Measurements from ENCODE around the gene NDST4. TPM values are rescaled to one million over a fixed set of nuclear protein-coding genes. Genes with fewer than 3 reads are reported as not detected.

The NDST4 gene
- polyA plus RNA-seq, 1 experiment: not detected

DNA sequence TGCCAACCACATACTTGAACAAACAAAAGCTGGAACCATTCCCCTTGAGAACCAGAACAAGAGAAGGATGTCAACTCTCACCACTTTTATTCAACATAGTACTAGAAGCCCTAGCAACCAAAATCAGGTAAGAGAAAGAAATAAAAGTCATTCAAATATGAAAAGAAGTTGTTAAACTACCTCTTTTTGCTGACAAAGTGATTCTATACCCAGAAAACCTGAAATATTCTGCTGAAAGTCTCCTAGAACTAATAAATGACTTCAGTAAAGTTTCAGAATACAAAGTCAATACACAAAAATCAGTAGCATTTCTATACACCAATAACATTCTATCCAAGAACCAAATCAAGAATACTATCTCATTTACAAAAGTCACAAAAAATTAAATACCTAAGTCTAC lies 327.9 kb downstream of the NDST4 start:
- CTCF ChIA-PET: no interaction called here
- Histone ChIP-seq H3K36me3 (ENCODE audit: control insufficient read depth, insufficient read depth, low read length) (no peaks in the 10 kb centered on the region), H3K4me3 (ENCODE audit: low read depth, low read length) (no peak overlapping the region), H3K27me3 (ENCODE audit: control insufficient read depth, insufficient read depth, low read length) (no peaks in the 10 kb centered on the region)
- POLR2A ChIA-PET: no interaction called here
- TF ChIP-seq, protein P1, sequence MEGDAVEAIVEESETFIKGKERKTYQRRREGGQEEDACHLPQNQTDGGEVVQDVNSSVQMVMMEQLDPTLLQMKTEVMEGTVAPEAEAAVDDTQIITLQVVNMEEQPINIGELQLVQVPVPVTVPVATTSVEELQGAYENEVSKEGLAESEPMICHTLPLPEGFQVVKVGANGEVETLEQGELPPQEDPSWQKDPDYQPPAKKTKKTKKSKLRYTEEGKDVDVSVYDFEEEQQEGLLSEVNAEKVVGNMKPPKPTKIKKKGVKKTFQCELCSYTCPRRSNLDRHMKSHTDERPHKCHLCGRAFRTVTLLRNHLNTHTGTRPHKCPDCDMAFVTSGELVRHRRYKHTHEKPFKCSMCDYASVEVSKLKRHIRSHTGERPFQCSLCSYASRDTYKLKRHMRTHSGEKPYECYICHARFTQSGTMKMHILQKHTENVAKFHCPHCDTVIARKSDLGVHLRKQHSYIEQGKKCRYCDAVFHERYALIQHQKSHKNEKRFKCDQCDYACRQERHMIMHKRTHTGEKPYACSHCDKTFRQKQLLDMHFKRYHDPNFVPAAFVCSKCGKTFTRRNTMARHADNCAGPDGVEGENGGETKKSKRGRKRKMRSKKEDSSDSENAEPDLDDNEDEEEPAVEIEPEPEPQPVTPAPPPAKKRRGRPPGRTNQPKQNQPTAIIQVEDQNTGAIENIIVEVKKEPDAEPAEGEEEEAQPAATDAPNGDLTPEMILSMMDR (IDR thresholded peaks at IDR 0.05; ENCODE audit: insufficient read depth, low read depth, low read length): no peak
- DNase-seq (ENCODE audit: low read depth): no peak

DNA sequence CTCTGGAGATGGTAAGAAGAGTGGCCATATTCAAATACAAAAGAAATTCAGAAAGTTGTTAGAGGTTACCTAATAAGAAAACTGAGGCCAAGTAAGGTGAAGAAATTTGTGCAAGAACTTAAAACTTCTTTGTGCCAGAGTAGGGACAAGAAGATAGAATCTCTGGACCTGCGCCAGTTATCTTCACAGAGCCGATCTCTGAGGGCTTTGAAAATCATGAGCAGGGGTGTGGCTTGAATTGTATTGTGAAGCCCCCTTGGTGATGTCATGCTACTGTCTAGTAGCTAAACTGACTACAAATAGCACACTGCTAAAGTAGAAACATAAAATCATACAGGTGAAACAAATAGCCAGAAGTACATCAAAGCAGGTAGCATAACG lies 330.2 kb downstream of the NDST4 start:
- ChIA-PET CTCF (no interaction called here), POLR2A (no interaction called here)
- Histone ChIP-seq H3K4me3 (ENCODE audit: low read depth, low read length) (no peak overlapping the region), H3K27me3 (ENCODE audit: control insufficient read depth, insufficient read depth, low read length) (no peaks in the 10 kb centered on the region), H3K36me3 (ENCODE audit: control insufficient read depth, insufficient read depth, low read length) (no peaks in the 10 kb centered on the region)
- TF ChIP-seq, protein P1 (IDR thresholded peaks at IDR 0.05; ENCODE audit: insufficient read depth, low read depth, low read length): no peak
- DNase-seq (ENCODE audit: low read depth): no peak

DNA sequence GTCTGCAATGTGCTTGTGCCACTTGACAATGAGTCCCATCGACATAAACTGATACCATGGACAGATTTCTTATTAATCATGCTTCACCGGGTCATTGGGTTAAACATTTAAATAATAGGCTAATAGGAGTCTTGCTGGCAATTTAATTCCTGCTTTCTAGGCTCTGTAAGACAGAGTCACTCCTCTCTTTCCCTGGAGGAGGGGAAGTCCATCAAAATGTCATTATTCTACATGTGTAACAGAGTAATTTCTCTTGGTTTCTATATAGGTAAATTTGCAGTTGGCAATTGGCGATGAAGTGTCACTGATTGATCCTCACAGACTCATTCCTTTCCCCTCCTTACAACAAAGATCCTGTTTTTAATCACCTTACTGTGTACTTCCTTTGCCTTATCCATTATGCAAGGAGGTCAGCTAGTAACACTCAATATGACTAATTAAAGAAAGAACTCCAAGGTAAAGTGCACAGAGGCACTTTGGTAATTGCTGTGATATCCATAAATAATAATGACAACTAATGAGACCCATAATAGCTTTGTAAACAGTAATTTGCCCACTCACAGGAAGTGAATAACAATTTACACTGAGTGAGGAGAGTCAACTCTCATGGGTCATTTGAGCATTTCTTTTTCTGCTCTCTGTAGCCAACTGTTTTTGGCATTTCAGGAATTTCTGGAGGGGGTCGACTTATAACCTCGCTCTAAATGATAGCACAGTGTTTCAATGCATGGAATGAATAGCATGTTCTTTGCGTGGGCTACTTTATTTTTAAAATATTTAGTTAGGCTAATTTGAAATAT lies 330.8 kb downstream of the NDST4 start:
- POLR2A ChIA-PET: no interaction called here
- TF ChIP-seq, protein P1 (IDR thresholded peaks at IDR 0.05; ENCODE audit: insufficient read depth, low read depth, low read length): no peak
- Histone ChIP-seq H3K4me3 (ENCODE audit: low read depth, low read length) (no peak overlapping the region), H3K36me3 (ENCODE audit: control insufficient read depth, insufficient read depth, low read length) (no peaks in the 10 kb centered on the region), H3K27me3 (ENCODE audit: control insufficient read depth, insufficient read depth, low read length) (no peaks in the 10 kb centered on the region)
- CTCF ChIA-PET: no interaction called here
- no peak for DNase-seq (ENCODE audit: low read depth)

DNA sequence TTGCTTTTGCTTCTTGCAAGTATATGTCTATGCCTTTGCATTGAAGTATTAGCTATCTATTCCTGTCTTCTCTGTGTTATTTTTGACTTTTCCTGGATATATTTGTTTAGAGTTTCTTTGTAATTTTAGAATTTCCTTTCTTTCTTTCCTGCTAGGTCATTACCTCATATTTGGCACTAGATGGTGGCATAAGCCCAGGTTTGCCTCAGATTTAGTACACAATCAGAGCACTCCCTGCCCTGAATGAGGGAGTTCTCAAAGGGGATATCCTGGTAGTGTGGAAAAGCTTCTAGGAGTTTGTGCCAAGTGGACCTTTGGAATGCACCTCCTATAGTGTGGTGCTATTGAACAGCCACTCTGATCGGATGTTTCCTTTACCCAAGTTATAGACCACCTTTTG lies 333.2 kb downstream of the NDST4 start:
- no peak for DNase-seq (ENCODE audit: low read depth)
- ChIA-PET POLR2A (no interaction called here), CTCF (no interaction called here)
- TF ChIP-seq, protein P1 (IDR thresholded peaks at IDR 0.05; ENCODE audit: insufficient read depth, low read depth, low read length): 0 out of 2 replicates have a peak, but pooled peaks have one; percentile 11
- Histone ChIP-seq H3K27me3 (ENCODE audit: control insufficient read depth, insufficient read depth, low read length) (no peaks in the 10 kb centered on the region), H3K36me3 (ENCODE audit: control insufficient read depth, insufficient read depth, low read length) (no peaks in the 10 kb centered on the region), H3K4me3 (ENCODE audit: low read depth, low read length) (no peak overlapping the region)

Small RNA genes within 50 kb of the gene (small RNA-seq; reads per million reads assigned to genes)
- not detected for gene RN7SL808P (ENCODE audit: insufficient read length, low read depth, low replicate concordance)
